Keratinocyte (primary cell): ENCODE results near the gene HSF4. TPM values are rescaled to one million over a fixed set of nuclear protein-coding genes. Genes with fewer than 3 reads are reported as not detected.

Experiments
- DNase-seq: peaks from one replicate; pipeline ENCODE4 v3.0.0-alpha.2; 2011; ENCODE audit warnings: low read depth, missing footprints, low spot score
- FAIRE-seq: peaks from 2 replicates; lab custom pipeline; 2011; peaks lifted over from hg19 to GRCh38; lab: Jason Lieb, UNC
- H2AFZ ChIP-seq: 2 replicates; pipeline ENCODE4 v1.6.0; 2012; ENCODE audit warnings: low read length, control low read depth, inconsistent platforms; ENCODE audit not compliant: control insufficient read depth
- H3K27ac ChIP-seq: 2 replicates; pipeline ENCODE4 v1.5.1; 2011; ENCODE audit warnings: low read length; ENCODE audit not compliant: control insufficient read depth, insufficient read depth
- H3K27me3 ChIP-seq: 3 replicates; pipeline ENCODE4 v1.6.0; 2011; ENCODE audit warnings: low read length; ENCODE audit not compliant: control insufficient read depth, insufficient read depth; ENCODE audit errors: extremely low read depth
- H3K36me3 ChIP-seq, 2 experiments: 2 replicates in 1 of 2; 3 replicates in 1 of 2; pipeline ENCODE4 v1.5.1; 2011; ENCODE audit warnings: low read length in 2 of 2, mild to moderate bottlenecking in 1 of 2; ENCODE audit not compliant: control insufficient read depth in 2 of 2, insufficient read depth in 2 of 2; ENCODE audit errors: extremely low read depth in 1 of 2
- H3K4me1 ChIP-seq: 3 replicates; pipeline ENCODE4 v1.5.1; 2011; ENCODE audit warnings: low read length; ENCODE audit not compliant: control insufficient read depth, insufficient read depth; ENCODE audit errors: extremely low read depth
- H3K4me2 ChIP-seq: 3 replicates; pipeline ENCODE4 v1.6.0; 2011; ENCODE audit warnings: low read depth, low read length; ENCODE audit not compliant: control insufficient read depth, insufficient read depth; ENCODE audit errors: extremely low read depth
- H3K4me3 ChIP-seq, 3 experiments: fragments of 200-600 bp in 1 of 3; sonication (generic) in 1 of 3; 2 replicates in 2 of 3; 3 replicates in 1 of 3; pipeline ENCODE4 v1.5.1; 2011 to 2016; ENCODE audit warnings: low read length in 3 of 3, mild to moderate bottlenecking in 3 of 3, control low read depth in 2 of 3, inconsistent platforms in 1 of 3, low read depth in 1 of 3, mixed read lengths in 1 of 3, mixed run types in 1 of 3, moderate library complexity in 1 of 3; ENCODE audit not compliant: control insufficient read depth in 2 of 3, insufficient read depth in 2 of 3; ENCODE audit errors: extremely low read depth in 1 of 3
- H3K79me2 ChIP-seq: 2 replicates; pipeline ENCODE4 v1.6.0; 2012; ENCODE audit warnings: low read length; ENCODE audit not compliant: control insufficient read depth, insufficient read depth
- H3K9ac ChIP-seq: 3 replicates; pipeline ENCODE4 v1.6.0; 2011; ENCODE audit warnings: low read length; ENCODE audit not compliant: control insufficient read depth, insufficient read depth; ENCODE audit errors: extremely low read depth
- H3K9me1 ChIP-seq: 3 replicates; pipeline ENCODE4 v1.6.0; 2011; ENCODE audit warnings: low read length; ENCODE audit not compliant: control insufficient read depth, insufficient read depth; ENCODE audit errors: extremely low read depth
- H3K9me3 ChIP-seq: 2 replicates; pipeline ENCODE4 v1.5.1; 2012; ENCODE audit warnings: low read depth, low read length; ENCODE audit not compliant: control insufficient read depth
- H4K20me1 ChIP-seq: 3 replicates; pipeline ENCODE4 v1.6.0; 2011; ENCODE audit warnings: low read length; ENCODE audit not compliant: control insufficient read depth, insufficient read depth; ENCODE audit errors: extremely low read depth
- EZH2 ChIP-seq: IDR thresholded peaks from one replicate; pipeline ENCODE4 v1.6.1; 2012; ENCODE audit warnings: inconsistent platforms, mild to moderate bottlenecking, low read length, moderate library complexity
- dilution Hi-C: fragments of 300-500 bp; cut with MboI; formaldehyde crosslinking; loops from one replicate; pipeline ENCODE4 v1.7.0; 2020; ENCODE audit warnings: low sequenced_read_pairs; ENCODE audit not compliant: extremely low pct_ligation_motif_present
- polyA plus RNA-seq, 5 experiments: library from polyadenylated mRNA; depleted of rRNA in 3 of 5; stranded (reverse) in 3 of 5; stranded (forward) in 1 of 5; unstranded in 1 of 5; fragments of >200 nt; gene quantifications; 1 replicate in 1 of 5; 2 replicates in 3 of 5; 3 replicates in 1 of 5; pipeline versions ENCODE4 v1.2.1 to v1.2.3, GENCODE V29; 2011 to 2012; ENCODE audit warnings: missing spikeins in 2 of 5, low read depth in 1 of 5, low replicate concordance in 1 of 5
- TF ChIP-seq, protein P1 (sequence below), 3 experiments: IDR thresholded peaks in 1 of 3; conservative IDR thresholded peaks in 1 of 3; optimal IDR thresholded peaks in 1 of 3; 2 replicates in 2 of 3; 3 replicates in 1 of 3; pipeline versions ENCODE3 to v1.5.1; 2011; ENCODE audit warnings: low read length in 3 of 3, mild to moderate bottlenecking in 3 of 3, moderate library complexity in 2 of 3, control low read depth in 1 of 3, inconsistent platforms in 1 of 3; ENCODE audit not compliant: insufficient read depth in 2 of 3; ENCODE audit errors: extremely low read depth in 1 of 3

HSF4 gene
- polyA plus RNA-seq, 1 donor (not counting 4 experiments of a cell fraction or from before 2014, with no cell fraction given), result 4.3 TPM

DNA sequence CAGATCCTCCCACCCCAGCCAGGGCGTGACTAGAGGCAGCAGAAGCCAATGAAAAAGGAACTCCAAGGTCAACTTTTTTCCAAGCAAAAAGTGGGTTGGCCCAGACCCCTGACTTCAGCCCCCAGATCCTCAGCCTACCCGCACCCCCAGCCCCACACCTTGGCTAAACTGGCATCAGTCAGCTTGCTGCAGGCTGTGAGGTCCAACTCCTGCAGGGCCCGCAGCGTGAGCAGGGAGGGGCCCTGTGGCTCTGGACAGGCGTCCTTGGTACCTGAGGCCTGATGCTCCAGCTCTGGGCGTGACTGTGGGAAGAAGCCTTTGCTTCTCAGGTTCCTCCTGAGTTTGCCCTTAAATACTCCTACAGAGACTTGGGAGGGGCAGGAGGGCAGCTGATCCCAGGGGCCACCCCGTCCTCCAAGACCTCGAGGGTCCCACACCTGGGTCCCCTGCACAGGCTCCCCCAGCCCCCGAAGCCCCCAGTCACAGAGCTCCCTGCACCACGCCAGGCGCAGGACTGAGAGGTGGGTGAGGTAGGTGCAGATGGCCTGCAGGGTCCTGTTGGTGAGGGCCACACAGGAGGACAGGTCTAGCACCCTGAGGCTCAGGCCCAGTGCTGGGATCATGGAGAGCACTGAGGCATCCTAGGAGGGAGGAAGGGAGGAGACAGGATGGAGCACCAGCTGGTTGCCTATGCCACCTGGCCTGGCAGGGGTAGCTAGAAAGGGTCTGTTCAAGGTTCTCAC lies 43.8 kb downstream of the HSF4 start:
- H3K4me1 ChIP-seq, result peaks cover 38% of the 10 kb centered on the region
- H3K9me1 ChIP-seq, result peaks cover 4% of the 10 kb centered on the region
- no peak overlapping the region for H2AFZ ChIP-seq
- peaks cover 0 to 8% of the 10 kb centered on the region in 2 experiments for H3K36me3 ChIP-seq
- H3K27me3 ChIP-seq, result no peaks in the 10 kb centered on the region
- no peak overlapping the region for H3K4me3 ChIP-seq
- TF ChIP-seq, protein P1, sequence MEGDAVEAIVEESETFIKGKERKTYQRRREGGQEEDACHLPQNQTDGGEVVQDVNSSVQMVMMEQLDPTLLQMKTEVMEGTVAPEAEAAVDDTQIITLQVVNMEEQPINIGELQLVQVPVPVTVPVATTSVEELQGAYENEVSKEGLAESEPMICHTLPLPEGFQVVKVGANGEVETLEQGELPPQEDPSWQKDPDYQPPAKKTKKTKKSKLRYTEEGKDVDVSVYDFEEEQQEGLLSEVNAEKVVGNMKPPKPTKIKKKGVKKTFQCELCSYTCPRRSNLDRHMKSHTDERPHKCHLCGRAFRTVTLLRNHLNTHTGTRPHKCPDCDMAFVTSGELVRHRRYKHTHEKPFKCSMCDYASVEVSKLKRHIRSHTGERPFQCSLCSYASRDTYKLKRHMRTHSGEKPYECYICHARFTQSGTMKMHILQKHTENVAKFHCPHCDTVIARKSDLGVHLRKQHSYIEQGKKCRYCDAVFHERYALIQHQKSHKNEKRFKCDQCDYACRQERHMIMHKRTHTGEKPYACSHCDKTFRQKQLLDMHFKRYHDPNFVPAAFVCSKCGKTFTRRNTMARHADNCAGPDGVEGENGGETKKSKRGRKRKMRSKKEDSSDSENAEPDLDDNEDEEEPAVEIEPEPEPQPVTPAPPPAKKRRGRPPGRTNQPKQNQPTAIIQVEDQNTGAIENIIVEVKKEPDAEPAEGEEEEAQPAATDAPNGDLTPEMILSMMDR (optimal IDR thresholded peaks at IDR 0.05 in 1 of 3, IDR thresholded peaks at IDR 0.05 in 1 of 3, conservative IDR thresholded peaks at IDR 0.05 in 1 of 3; ENCODE audit: extremely low read depth in 1 of 3, insufficient read depth in 2 of 3, low read length in 3 of 3), result no peak
- no peak for TF ChIP-seq EZH2
- H3K9ac ChIP-seq, result no peak overlapping the region
- H3K27ac ChIP-seq, result no peak overlapping the region
- DNase-seq (no peak), FAIRE-seq (no peak)
- dilution Hi-C loops, result no loop called here
- no peaks in the 10 kb centered on the region for H3K9me3 ChIP-seq
- H3K4me2 ChIP-seq, result no peak overlapping the region
- H3K79me2 ChIP-seq, result no peaks in the 10 kb centered on the region
- no peaks in the 10 kb centered on the region for H4K20me1 ChIP-seq

DNA sequence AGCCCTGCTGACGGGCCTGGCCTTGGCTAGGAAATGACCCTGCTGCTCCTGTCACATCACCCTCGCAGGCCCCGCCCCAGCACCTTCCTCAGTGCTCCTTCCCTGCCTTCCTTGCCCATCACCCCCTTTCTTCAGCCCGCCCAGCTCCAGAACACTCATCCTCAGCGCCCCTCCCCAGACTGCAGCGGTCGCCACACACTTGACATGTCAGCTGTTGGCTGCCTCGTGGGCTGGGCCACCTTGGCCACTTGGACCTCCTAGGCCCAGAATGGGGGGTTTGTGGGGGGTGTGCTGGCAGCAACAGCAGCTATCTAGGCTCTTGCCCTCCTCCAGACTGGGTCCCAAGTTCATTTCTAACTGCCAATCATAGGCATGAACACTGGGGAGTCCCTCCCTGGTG lies 45.0 kb downstream of the HSF4 start:
- Histone ChIP-seq H3K27ac (no peak overlapping the region), H3K4me2 (no peak overlapping the region), H3K9me1 (peaks cover 4% of the 10 kb centered on the region), H3K4me1 (peaks cover 44% of the 10 kb centered on the region), H4K20me1 (no peaks in the 10 kb centered on the region), H3K27me3 (no peaks in the 10 kb centered on the region), H3K9ac (no peak overlapping the region), H3K4me3 (no peak overlapping the region), H3K79me2 (no peaks in the 10 kb centered on the region), H3K36me3 (peaks cover 0 to 3% of the 10 kb centered on the region in 2 experiments), H3K9me3 (no peaks in the 10 kb centered on the region), H2AFZ (no peak overlapping the region)
- dilution Hi-C loops, result no loop called here
- no peak for TF ChIP-seq EZH2
- TF ChIP-seq, protein P1 (optimal IDR thresholded peaks at IDR 0.05 in 1 of 3, IDR thresholded peaks at IDR 0.05 in 1 of 3, conservative IDR thresholded peaks at IDR 0.05 in 1 of 3; ENCODE audit: extremely low read depth in 1 of 3, insufficient read depth in 2 of 3, low read length in 3 of 3), result no peak
- no peak for FAIRE-seq
- no peak for DNase-seq
